ENCODE measurements around the gene SIGLEC8.

- no peak for TF ChIP-seq CTCF (IDR thresholded peaks at IDR 0.05)
- no peak for TF ChIP-seq POLR2AphosphoS5 (IDR thresholded peaks at IDR 0.05)
- no peak for TF ChIP-seq POLR2A (IDR thresholded peaks at IDR 0.05)
Observed at GRCh38 chr19:51488491-51488890, 30.2 kb upstream of the SIGLEC8 start.

Data from transverse colon (tissue), 4 donors.